ENCODE data around the gene OSBPL2. TPM values are rescaled to one million over a fixed set of nuclear protein-coding genes. Genes with fewer than 3 reads are reported as not detected.

Gene OSBPL2
- total and polyA plus RNA-seq, 9 of the 15 experiments (the other 6 are each of a cell fraction or from before 2014, with no cell fraction given), result 2.5 to 25.6 (median 14.1) TPM

DNA sequence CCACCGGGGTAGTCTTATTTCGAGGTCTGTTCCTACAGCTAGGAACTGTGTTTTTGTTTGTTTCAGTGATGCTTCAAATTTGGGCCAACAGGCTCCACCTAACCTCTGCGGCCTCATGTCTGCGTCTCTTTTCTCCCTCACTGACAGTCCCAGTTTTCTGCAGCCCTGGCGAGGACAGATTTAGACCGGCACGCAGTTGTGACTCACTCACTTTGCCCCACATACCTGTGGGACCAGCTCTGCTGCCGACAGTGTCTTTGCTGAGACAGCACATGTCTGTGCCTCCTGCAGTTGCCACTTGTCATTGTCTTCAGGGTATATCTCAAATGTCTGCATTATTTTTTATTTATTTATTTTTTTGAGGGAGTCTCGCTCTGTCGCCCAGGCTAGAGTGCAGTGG lies 29.2 kb downstream of the OSBPL2 start:
- ATAC-seq (no peak), FAIRE-seq (no peak), DNase-seq (ENCODE audit: extremely low read depth in 1 of 4, low spot score in 3 of 4) (no peak)
- Histone ChIP-seq H3K9me1 (ENCODE audit: control insufficient read depth, insufficient read depth, low read length) (no peaks in the 10 kb centered on the region), H3K27me3 (ENCODE audit: control insufficient read depth in 2 of 2, insufficient read depth in 2 of 2, low read length in 2 of 2) (no peaks in the 10 kb centered on the region), H3K9me3 (replicated peaks; ENCODE audit: control insufficient read depth, insufficient read depth, low read depth, low read length) (no peaks in the 10 kb centered on the region), H3K79me2 (ENCODE audit: control insufficient read depth, insufficient read depth, low read length) (no peaks in the 10 kb centered on the region), H3K36me3 (ENCODE audit: control insufficient read depth, insufficient read depth, low read length) (peaks cover 21% of the 10 kb centered on the region; the same call in 2 of the 3 replicates), H3K27ac (ENCODE audit: extremely low read depth, low read depth, low read length) (no peak overlapping the region), H4K20me1 (replicated peaks; ENCODE audit: control insufficient read depth, insufficient read depth, low read length) (0 out of 2 replicates have a peak, but pooled peaks cover 7% of the 10 kb centered on the region), H3K9ac (ENCODE audit: insufficient read depth in 1 of 2, low read depth in 2 of 2, low read length in 2 of 2) (no peak overlapping the region), H3K4me1 (replicated peaks in 1 of 2; ENCODE audit: control insufficient read depth in 2 of 2, insufficient read depth in 2 of 2, low read length in 2 of 2) (peaks cover 0 to 20% of the 10 kb centered on the region in 2 experiments; a peak in 2 of 5 replicates), H3K4me3 (no peak overlapping the region), H2AFZ (ENCODE audit: low read depth, low read length) (no peak overlapping the region), H3K4me2 (ENCODE audit: insufficient read depth, low read length) (no peak overlapping the region)
- WGBS (ENCODE audit: insufficient coverage, low coverage, missing lambda C conversion rate), result 61% methylated on average over 10 of the region's 10 CpGs
- CTCF ChIA-PET (ENCODE audit: low intra/inter-chr PET ratio), result no interaction called here
- BruUV-seq (replicated peaks), result no TSS peak
- intact Hi-C loops (cut with micrococcal nuclease) (no loop called here), in situ Hi-C loops (cut with MboI) (no loop called here)
- POLR2A ChIA-PET, result interaction anchor here (0.7 kb wide), 1 partner anchor 32 kb away, joined by 3 read pairs; no protein-coding TSS in a partner anchor
- TF ChIP-seq, protein P1, sequence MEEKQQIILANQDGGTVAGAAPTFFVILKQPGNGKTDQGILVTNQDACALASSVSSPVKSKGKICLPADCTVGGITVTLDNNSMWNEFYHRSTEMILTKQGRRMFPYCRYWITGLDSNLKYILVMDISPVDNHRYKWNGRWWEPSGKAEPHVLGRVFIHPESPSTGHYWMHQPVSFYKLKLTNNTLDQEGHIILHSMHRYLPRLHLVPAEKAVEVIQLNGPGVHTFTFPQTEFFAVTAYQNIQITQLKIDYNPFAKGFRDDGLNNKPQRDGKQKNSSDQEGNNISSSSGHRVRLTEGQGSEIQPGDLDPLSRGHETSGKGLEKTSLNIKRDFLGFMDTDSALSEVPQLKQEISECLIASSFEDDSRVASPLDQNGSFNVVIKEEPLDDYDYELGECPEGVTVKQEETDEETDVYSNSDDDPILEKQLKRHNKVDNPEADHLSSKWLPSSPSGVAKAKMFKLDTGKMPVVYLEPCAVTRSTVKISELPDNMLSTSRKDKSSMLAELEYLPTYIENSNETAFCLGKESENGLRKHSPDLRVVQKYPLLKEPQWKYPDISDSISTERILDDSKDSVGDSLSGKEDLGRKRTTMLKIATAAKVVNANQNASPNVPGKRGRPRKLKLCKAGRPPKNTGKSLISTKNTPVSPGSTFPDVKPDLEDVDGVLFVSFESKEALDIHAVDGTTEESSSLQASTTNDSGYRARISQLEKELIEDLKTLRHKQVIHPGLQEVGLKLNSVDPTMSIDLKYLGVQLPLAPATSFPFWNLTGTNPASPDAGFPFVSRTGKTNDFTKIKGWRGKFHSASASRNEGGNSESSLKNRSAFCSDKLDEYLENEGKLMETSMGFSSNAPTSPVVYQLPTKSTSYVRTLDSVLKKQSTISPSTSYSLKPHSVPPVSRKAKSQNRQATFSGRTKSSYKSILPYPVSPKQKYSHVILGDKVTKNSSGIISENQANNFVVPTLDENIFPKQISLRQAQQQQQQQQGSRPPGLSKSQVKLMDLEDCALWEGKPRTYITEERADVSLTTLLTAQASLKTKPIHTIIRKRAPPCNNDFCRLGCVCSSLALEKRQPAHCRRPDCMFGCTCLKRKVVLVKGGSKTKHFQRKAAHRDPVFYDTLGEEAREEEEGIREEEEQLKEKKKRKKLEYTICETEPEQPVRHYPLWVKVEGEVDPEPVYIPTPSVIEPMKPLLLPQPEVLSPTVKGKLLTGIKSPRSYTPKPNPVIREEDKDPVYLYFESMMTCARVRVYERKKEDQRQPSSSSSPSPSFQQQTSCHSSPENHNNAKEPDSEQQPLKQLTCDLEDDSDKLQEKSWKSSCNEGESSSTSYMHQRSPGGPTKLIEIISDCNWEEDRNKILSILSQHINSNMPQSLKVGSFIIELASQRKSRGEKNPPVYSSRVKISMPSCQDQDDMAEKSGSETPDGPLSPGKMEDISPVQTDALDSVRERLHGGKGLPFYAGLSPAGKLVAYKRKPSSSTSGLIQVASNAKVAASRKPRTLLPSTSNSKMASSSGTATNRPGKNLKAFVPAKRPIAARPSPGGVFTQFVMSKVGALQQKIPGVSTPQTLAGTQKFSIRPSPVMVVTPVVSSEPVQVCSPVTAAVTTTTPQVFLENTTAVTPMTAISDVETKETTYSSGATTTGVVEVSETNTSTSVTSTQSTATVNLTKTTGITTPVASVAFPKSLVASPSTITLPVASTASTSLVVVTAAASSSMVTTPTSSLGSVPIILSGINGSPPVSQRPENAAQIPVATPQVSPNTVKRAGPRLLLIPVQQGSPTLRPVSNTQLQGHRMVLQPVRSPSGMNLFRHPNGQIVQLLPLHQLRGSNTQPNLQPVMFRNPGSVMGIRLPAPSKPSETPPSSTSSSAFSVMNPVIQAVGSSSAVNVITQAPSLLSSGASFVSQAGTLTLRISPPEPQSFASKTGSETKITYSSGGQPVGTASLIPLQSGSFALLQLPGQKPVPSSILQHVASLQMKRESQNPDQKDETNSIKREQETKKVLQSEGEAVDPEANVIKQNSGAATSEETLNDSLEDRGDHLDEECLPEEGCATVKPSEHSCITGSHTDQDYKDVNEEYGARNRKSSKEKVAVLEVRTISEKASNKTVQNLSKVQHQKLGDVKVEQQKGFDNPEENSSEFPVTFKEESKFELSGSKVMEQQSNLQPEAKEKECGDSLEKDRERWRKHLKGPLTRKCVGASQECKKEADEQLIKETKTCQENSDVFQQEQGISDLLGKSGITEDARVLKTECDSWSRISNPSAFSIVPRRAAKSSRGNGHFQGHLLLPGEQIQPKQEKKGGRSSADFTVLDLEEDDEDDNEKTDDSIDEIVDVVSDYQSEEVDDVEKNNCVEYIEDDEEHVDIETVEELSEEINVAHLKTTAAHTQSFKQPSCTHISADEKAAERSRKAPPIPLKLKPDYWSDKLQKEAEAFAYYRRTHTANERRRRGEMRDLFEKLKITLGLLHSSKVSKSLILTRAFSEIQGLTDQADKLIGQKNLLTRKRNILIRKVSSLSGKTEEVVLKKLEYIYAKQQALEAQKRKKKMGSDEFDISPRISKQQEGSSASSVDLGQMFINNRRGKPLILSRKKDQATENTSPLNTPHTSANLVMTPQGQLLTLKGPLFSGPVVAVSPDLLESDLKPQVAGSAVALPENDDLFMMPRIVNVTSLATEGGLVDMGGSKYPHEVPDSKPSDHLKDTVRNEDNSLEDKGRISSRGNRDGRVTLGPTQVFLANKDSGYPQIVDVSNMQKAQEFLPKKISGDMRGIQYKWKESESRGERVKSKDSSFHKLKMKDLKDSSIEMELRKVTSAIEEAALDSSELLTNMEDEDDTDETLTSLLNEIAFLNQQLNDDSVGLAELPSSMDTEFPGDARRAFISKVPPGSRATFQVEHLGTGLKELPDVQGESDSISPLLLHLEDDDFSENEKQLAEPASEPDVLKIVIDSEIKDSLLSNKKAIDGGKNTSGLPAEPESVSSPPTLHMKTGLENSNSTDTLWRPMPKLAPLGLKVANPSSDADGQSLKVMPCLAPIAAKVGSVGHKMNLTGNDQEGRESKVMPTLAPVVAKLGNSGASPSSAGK (IDR thresholded peaks at IDR 0.05), result no peak
- TF ChIP-seq SRSF1 (IDR thresholded peaks at IDR 0.05; ENCODE audit: low read depth, low read length), result no peak
- no peak for TF ChIP-seq ZNF444 (CRISPR knock-in tag; IDR thresholded peaks at IDR 0.05)
- no peak for TF ChIP-seq ZFP36 (IDR thresholded peaks at IDR 0.05; ENCODE audit: low read depth, low read length, partially characterized antibody)
- TF ChIP-seq, protein P2, sequence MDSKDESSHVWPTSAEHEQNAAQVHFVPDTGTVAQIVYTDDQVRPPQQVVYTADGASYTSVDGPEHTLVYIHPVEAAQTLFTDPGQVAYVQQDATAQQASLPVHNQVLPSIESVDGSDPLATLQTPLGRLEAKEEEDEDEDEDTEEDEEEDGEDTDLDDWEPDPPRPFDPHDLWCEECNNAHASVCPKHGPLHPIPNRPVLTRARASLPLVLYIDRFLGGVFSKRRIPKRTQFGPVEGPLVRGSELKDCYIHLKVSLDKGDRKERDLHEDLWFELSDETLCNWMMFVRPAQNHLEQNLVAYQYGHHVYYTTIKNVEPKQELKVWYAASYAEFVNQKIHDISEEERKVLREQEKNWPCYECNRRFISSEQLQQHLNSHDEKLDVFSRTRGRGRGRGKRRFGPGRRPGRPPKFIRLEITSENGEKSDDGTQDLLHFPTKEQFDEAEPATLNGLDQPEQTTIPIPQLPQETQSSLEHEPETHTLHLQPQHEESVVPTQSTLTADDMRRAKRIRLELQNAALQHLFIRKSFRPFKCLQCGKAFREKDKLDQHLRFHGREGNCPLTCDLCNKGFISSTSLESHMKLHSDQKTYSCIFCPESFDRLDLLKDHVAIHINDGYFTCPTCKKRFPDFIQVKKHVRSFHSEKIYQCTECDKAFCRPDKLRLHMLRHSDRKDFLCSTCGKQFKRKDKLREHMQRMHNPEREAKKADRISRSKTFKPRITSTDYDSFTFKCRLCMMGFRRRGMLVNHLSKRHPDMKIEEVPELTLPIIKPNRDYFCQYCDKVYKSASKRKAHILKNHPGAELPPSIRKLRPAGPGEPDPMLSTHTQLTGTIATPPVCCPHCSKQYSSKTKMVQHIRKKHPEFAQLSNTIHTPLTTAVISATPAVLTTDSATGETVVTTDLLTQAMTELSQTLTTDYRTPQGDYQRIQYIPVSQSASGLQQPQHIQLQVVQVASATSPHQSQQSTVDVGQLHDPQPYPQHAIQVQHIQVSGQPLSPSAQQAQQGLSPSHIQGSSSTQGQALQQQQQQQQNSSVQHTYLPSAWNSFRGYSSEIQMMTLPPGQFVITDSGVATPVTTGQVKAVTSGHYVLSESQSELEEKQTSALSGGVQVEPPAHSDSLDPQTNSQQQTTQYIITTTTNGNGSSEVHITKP (IDR thresholded peaks at IDR 0.05; ENCODE audit: partially characterized antibody), result no peak

Data from K562 (cell line).